GM12878 (cell line): ENCODE data around the gene RGS2. TPM values are rescaled to one million over a fixed set of nuclear protein-coding genes. Genes with fewer than 3 reads are reported as not detected.

Experiments used
- BACH1 ChIP-seq: fragments of 450-650 bp; IDR thresholded peaks from 2 replicates; pipeline ENCODE4 v1.6.1; 2017; ENCODE audit warnings: mild to moderate bottlenecking, borderline replicate concordance
- BCL11A ChIP-seq: IDR thresholded peaks from 2 replicates; pipeline ENCODE4 v1.6.1; 2011; ENCODE audit warnings: low read depth, low read length
- BRCA1 ChIP-seq: IDR thresholded peaks from 2 replicates; pipeline ENCODE4 v1.6.1; 2011; ENCODE audit warnings: low read depth, low read length, improper control_type of control experiment
- CHD4 ChIP-seq: fragments of 200-600 bp; sonication (generic); IDR thresholded peaks from 2 replicates; pipeline ENCODE4 v1.6.1; 2016; ENCODE audit warnings: mild to moderate bottlenecking
- CREM ChIP-seq: IDR thresholded peaks from 2 replicates; pipeline ENCODE4 v1.6.1; 2014; ENCODE audit warnings: antibody characterized with exemption, low read depth
- HDAC2 ChIP-seq: fragments of 200-600 bp; sonication (generic); IDR thresholded peaks from 2 replicates; pipeline ENCODE4 v1.6.1; 2017
- IRF4 ChIP-seq: IDR thresholded peaks from 2 replicates; pipeline ENCODE4 v1.6.1; 2011; ENCODE audit warnings: low read depth, low read length
- KLF5 ChIP-seq: fragments of 450-650 bp; IDR thresholded peaks from 2 replicates; pipeline ENCODE4 v1.6.1; 2014; ENCODE audit warnings: mild to moderate bottlenecking; ENCODE audit not compliant: partially characterized antibody
- POLR2AphosphoS2 ChIP-seq: IDR thresholded peaks from 2 replicates; pipeline ENCODE4 v1.6.1; 2011; ENCODE audit warnings: low read depth, mild to moderate bottlenecking, low read length, improper control_type of control experiment, moderate library complexity
- RBBP5 ChIP-seq: fragments of 200-600 bp; sonication (generic); conservative IDR thresholded peaks from 2 replicates; pipeline ENCODE4 v1.6.1; 2016
- SMAD1 ChIP-seq: fragments of 450-650 bp; IDR thresholded peaks from 2 replicates; pipeline ENCODE4 v1.6.1; 2018; ENCODE audit warnings: mild to moderate bottlenecking, low read depth; ENCODE audit not compliant: partially characterized antibody
- SMARCA5 ChIP-seq: fragments of 450-650 bp; IDR thresholded peaks from 2 replicates; pipeline ENCODE4 v1.6.1; 2017; ENCODE audit warnings: mild to moderate bottlenecking
- SMC3 ChIP-seq: IDR thresholded peaks from 2 replicates; pipeline ENCODE4 v1.6.1; 2011; ENCODE audit warnings: low read length, improper control_type of control experiment, borderline replicate concordance
- SREBF2 ChIP-seq: IDR thresholded peaks from 2 replicates; pipeline ENCODE4 v1.6.1; 2012; ENCODE audit warnings: mild to moderate bottlenecking, low read length
- STAT1 ChIP-seq: fragments of 450-650 bp; conservative IDR thresholded peaks from 2 replicates; pipeline ENCODE4 v1.6.1; 2014; ENCODE audit warnings: antibody characterized with exemption, mild to moderate bottlenecking
- TARDBP ChIP-seq: IDR thresholded peaks from 2 replicates; pipeline ENCODE4 v1.6.1; 2016; ENCODE audit warnings: borderline replicate concordance
- TBL1XR1 ChIP-seq: IDR thresholded peaks from 2 replicates; pipeline ENCODE4 v1.6.1; 2012; ENCODE audit warnings: low read depth, low read length, improper control_type of control experiment
- TCF12 ChIP-seq: IDR thresholded peaks from 2 replicates; pipeline ENCODE4 v1.6.1; 2011; ENCODE audit warnings: low read depth, mild to moderate bottlenecking, low read length
- WRNIP1 ChIP-seq: IDR thresholded peaks from 2 replicates; pipeline ENCODE4 v1.6.1; 2011; ENCODE audit warnings: low read depth, low read length, improper control_type of control experiment, borderline replicate concordance
- ZBTB11 ChIP-seq: fragments of 450-650 bp; formaldehyde crosslinking; IDR thresholded peaks from 2 replicates; pipeline ENCODE4 v1.5.0; 2022; ENCODE audit warnings: mild to moderate bottlenecking, missing genetic modification characterization
- ZNF207 ChIP-seq: fragments of 450-650 bp; IDR thresholded peaks from 2 replicates; pipeline ENCODE4 v1.6.1; 2014; ENCODE audit warnings: antibody characterized with exemption, mild to moderate bottlenecking, borderline replicate concordance
- ZNF622 ChIP-seq: fragments of 450-650 bp; IDR thresholded peaks from 2 replicates; pipeline ENCODE4 v1.6.1; 2017; ENCODE audit warnings: mild to moderate bottlenecking, inconsistent platforms
- polyA plus RNA-seq, 11 experiments: library from polyadenylated mRNA; depleted of rRNA in 4 of 11; unstranded in 6 of 11; stranded (reverse) in 5 of 11; fragments of >200 nt; fragmentation: Nextera tagmentation in 4 of 11; fragmentation: Illumina TruSeq in 1 of 11; extraction: Ambion mirVana in 4 of 11; extraction: Trizol in 1 of 11; gene quantifications; 1 replicate in 1 of 11; 2 replicates in 10 of 11; pipeline versions ENCODE4 v1.2.1 to v1.2.3, GENCODE V29; 2011 to 2016; ENCODE audit warnings: inconsistent platforms in 2 of 11, missing spikeins in 2 of 11, low read depth in 1 of 11
- total RNA-seq, 4 experiments: library from RNA; depleted of rRNA in 3 of 4; stranded (reverse); fragments of >200 nt in 3 of 4; fragmentation: Illumina TruSeq in 1 of 4; extraction: Trizol in 1 of 4; gene quantifications; 2 replicates each; pipeline versions ENCODE4 v1.2.1 to v1.2.3, GENCODE V29; 2013 to 2021
- TF ChIP-seq, protein P1 (sequence below): fragments of 450-650 bp; IDR thresholded peaks from 2 replicates; pipeline ENCODE4 v1.6.1; 2016; ENCODE audit warnings: mild to moderate bottlenecking
- TF ChIP-seq, protein P2 (sequence below): fragments of 150-350 bp; IDR thresholded peaks from 2 replicates; pipeline ENCODE4 v1.6.1; 2016; ENCODE audit warnings: low read depth, low read length

RGS2 gene
- total and polyA plus RNA-seq, 10 of the 15 experiments (the other 5 are each of a cell fraction or from before 2014, with no cell fraction given), result 0.27 to 2.3 (median 0.98) TPM

DNA sequence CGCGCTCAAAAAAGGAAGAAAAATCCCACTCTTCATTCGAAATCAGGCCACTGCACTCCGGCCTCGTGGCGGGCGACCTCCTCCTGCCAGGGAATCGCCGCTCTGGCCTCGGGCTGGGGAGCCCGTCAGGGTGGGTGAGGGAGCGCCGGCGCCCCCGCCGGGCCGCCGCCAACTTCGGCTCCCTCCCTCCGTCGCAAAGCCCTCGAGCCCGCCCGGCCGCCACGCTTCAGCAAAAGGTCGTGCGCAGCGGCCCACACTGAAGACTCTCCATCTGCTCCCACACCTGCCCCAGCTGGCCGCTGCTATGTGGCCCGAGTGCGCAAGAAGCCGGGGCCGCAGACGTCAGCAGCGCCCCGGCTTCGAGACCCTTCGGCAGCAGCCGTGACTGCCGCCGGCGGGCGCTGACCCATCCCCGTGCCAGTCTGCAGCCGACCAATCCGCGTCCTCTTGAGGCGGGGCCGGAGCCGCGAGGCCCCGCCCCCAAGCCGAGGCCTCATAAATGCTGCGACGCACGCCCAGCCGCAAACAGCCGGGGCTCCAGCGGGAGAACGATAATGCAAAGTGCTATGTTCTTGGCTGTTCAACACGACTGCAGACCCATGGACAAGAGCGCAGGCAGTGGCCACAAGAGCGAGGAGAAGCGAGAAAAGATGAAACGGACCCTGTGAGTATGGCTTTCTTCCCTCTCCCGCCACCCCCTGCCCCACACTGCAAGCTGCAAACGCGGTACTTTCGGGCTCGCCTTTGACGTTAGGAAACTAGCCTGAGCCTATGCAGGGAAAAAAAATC lies at the start of gene RGS2 (continued):
- no peak for TF ChIP-seq BACH1
- no peak for TF ChIP-seq IRF4
- peak; percentile 90 for TF ChIP-seq TCF12
- 0 out of 2 replicates have a peak, but pooled peaks have one; percentile 47 for TF ChIP-seq POLR2AphosphoS2
- no peak for TF ChIP-seq BRCA1
- no peak for TF ChIP-seq SMARCA5
- TF ChIP-seq ZNF207, result no peak
- TF ChIP-seq HDAC2, result no peak
- no peak; the same call in 1 of the 2 replicates for TF ChIP-seq TARDBP
- no peak for TF ChIP-seq WRNIP1
- peak; percentile 68 for TF ChIP-seq KLF5
- TF ChIP-seq TBL1XR1, result no peak
- TF ChIP-seq CHD4, result no peak
- TF ChIP-seq ZNF622, result no peak
- TF ChIP-seq ZBTB11 (CRISPR knock-in tag), result no peak
- TF ChIP-seq SMAD1, result no peak
- no peak for TF ChIP-seq BCL11A
- TF ChIP-seq, protein P1, sequence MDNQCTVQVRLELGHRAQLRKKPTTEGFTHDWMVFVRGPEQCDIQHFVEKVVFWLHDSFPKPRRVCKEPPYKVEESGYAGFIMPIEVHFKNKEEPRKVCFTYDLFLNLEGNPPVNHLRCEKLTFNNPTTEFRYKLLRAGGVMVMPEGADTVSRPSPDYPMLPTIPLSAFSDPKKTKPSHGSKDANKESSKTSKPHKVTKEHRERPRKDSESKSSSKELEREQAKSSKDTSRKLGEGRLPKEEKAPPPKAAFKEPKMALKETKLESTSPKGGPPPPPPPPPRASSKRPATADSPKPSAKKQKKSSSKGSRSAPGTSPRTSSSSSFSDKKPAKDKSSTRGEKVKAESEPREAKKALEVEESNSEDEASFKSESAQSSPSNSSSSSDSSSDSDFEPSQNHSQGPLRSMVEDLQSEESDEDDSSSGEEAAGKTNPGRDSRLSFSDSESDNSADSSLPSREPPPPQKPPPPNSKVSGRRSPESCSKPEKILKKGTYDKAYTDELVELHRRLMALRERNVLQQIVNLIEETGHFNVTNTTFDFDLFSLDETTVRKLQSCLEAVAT, result no peak
- TF ChIP-seq, protein P2, sequence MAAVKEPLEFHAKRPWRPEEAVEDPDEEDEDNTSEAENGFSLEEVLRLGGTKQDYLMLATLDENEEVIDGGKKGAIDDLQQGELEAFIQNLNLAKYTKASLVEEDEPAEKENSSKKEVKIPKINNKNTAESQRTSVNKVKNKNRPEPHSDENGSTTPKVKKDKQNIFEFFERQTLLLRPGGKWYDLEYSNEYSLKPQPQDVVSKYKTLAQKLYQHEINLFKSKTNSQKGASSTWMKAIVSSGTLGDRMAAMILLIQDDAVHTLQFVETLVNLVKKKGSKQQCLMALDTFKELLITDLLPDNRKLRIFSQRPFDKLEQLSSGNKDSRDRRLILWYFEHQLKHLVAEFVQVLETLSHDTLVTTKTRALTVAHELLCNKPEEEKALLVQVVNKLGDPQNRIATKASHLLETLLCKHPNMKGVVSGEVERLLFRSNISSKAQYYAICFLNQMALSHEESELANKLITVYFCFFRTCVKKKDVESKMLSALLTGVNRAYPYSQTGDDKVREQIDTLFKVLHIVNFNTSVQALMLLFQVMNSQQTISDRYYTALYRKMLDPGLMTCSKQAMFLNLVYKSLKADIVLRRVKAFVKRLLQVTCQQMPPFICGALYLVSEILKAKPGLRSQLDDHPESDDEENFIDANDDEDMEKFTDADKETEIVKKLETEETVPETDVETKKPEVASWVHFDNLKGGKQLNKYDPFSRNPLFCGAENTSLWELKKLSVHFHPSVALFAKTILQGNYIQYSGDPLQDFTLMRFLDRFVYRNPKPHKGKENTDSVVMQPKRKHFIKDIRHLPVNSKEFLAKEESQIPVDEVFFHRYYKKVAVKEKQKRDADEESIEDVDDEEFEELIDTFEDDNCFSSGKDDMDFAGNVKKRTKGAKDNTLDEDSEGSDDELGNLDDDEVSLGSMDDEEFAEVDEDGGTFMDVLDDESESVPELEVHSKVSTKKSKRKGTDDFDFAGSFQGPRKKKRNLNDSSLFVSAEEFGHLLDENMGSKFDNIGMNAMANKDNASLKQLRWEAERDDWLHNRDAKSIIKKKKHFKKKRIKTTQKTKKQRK, result no peak
- TF ChIP-seq RBBP5, result no peak
- TF ChIP-seq SMC3, result no peak
- peak; percentile 44 for TF ChIP-seq CREM
- no peak for TF ChIP-seq STAT1
- TF ChIP-seq SREBF2, result no peak
